HG03439 (cell line): ENCODE data around the gene PHF2.

ENCODE experiments used
- ATAC-seq: cut with Tn5 transposase; IDR thresholded peaks from one replicate; pipeline ENCODE4 v1.9.1; 2021; ENCODE audit warnings: mild to moderate bottlenecking, moderate library complexity; ENCODE audit not compliant: unreplicated experiment

The PHF2 gene

GRCh38 chr9:93675336-93676150 lies 99.2 kb downstream of the PHF2 start:
- no peak for ATAC-seq

- no peak for ATAC-seq
These were observed 100.1 kb downstream of the PHF2 start for GRCh38 chr9:93676310-93677047.

- ATAC-seq, result no peak
These were observed 100.7 kb downstream of the PHF2 start for GRCh38 chr9:93677048-93677571.

GRCh38 chr9:93677641-93678136 lies 101.3 kb downstream of the PHF2 start:
- no peak for ATAC-seq

- no peak for ATAC-seq
These were observed 102.0 kb downstream of the PHF2 start for GRCh38 chr9:93678199-93679019.

GRCh38 chr9:93679536-93680442 lies 103.4 kb downstream of the PHF2 start:
- ATAC-seq, result no peak

- ATAC-seq, result no peak
These were observed 104.3 kb downstream of the PHF2 start for GRCh38 chr9:93680443-93681268.

- no peak for ATAC-seq
These were observed 105.1 kb downstream of the PHF2 start for GRCh38 chr9:93681269-93682154.

- ATAC-seq, result no peak
These were observed 106.0 kb downstream of the PHF2 start for GRCh38 chr9:93682155-93682968.

- no peak for ATAC-seq
These were observed 107.1 kb downstream of the PHF2 start for GRCh38 chr9:93683331-93684134.

GRCh38 chr9:93684161-93684765 lies 107.9 kb downstream of the PHF2 start:
- no peak for ATAC-seq

GRCh38 chr9:93684806-93685543 lies 108.6 kb downstream of the PHF2 start:
- no peak for ATAC-seq

- no peak for ATAC-seq
These were observed 109.9 kb downstream of the PHF2 start for GRCh38 chr9:93686127-93686879.

- ATAC-seq, result no peak
These were observed 110.5 kb downstream of the PHF2 start for GRCh38 chr9:93686880-93687236.

GRCh38 chr9:93690618-93691017 lies 114.2 kb downstream of the PHF2 start:
- no peak for ATAC-seq
